Lower leg skin (tissue), 4 donors: ENCODE data around the gene DLGAP4. TPM values are rescaled to one million over a fixed set of nuclear protein-coding genes. Genes with fewer than 3 reads are reported as not detected.

Experiments used
- DNase-seq, 2 donors: peaks; one replicate each; pipeline ENCODE4 v3.0.0-alpha.2; 2019; ENCODE audit warnings: low spot score in 2 of 2
- H3K4me3 ChIP-seq: fragments of 200-600 bp; sonication (generic); 2 replicates; pipeline ENCODE4 v1.5.1; 2017; ENCODE audit warnings: mild to moderate bottlenecking, low read depth; ENCODE audit not compliant: poor library complexity, severe bottlenecking
- POLR2A ChIP-seq, 2 donors: fragments of 450-650 bp; IDR thresholded peaks; one replicate each; pipeline ENCODE4 v1.6.1; 2016 to 2017; ENCODE audit warnings: antibody characterized with exemption in 2 of 2, mild to moderate bottlenecking in 1 of 2, moderate library complexity in 1 of 2
- WGBS, 2 donors: methylation state at CpG; one replicate each; pipeline ENCODE4 v1.1.5; 2018; 5-methylcytosine and 5-hydroxymethylcytosine counted together
- intact Hi-C: fragments of 100-400 bp; cut with DNase I; formaldehyde crosslinking; loops from one replicate; pipeline ENCODE4 v1.15.0; 2023; ENCODE audit warnings: low total_unique reads
- total RNA-seq, 4 donors: library from RNA; depleted of rRNA; stranded (reverse); fragments of >200 nt; gene quantifications; one replicate each; pipeline ENCODE4 v1.1.0, GENCODE V29; 2016
- TF ChIP-seq, protein P1 (sequence below), 3 donors: fragments of 450-650 bp; IDR thresholded peaks; one replicate each; pipeline ENCODE4 v1.5.1; 2016; ENCODE audit warnings: antibody characterized with exemption in 3 of 3, mild to moderate bottlenecking in 3 of 3, moderate library complexity in 2 of 3

Gene DLGAP4
- total RNA-seq, 4 donors from 2014 or later, result 75.9 to 162 (median 87.7) TPM

DNA sequence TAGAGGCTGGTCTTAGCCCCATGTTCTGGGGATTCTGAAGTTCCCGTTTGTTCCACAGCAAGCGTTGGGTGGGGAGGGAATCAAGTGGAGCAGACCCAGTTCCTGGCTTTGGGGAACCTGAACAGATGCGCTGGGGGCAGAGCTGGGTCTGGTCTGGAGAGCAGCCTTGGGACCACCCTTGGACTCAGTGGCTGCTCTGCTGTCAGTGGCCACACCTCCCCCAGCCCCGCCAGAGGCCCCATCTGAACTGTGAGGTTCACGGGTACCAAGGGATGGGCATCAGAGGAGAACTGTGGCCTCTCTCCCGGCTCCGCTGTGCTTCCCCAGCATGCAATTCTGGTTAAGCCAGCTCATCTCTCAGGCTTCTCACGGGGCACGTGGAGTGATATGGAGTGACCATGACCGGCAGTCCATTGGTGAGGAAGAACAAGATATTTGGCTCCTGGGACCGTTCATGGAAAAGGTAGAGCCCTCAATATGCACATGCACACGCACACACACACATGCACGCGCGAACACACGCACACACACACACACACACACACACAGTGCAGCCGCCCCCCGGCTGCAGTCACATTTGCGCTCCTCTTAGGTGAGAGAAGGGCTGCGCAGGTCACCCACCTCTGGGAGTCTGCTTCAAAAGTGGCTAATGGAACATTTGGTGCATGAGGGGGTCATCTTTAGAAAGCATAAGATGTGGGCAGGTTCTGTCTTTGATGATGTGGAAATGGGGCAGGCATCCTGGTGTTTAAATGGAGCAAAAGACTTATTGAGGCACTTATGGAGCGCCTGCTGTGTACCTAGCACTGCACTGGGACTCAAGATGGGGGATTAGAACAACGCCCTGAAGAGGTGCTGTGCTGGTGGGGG is 6.0 kb downstream of the DLGAP4 start:
- TF ChIP-seq, protein P1, sequence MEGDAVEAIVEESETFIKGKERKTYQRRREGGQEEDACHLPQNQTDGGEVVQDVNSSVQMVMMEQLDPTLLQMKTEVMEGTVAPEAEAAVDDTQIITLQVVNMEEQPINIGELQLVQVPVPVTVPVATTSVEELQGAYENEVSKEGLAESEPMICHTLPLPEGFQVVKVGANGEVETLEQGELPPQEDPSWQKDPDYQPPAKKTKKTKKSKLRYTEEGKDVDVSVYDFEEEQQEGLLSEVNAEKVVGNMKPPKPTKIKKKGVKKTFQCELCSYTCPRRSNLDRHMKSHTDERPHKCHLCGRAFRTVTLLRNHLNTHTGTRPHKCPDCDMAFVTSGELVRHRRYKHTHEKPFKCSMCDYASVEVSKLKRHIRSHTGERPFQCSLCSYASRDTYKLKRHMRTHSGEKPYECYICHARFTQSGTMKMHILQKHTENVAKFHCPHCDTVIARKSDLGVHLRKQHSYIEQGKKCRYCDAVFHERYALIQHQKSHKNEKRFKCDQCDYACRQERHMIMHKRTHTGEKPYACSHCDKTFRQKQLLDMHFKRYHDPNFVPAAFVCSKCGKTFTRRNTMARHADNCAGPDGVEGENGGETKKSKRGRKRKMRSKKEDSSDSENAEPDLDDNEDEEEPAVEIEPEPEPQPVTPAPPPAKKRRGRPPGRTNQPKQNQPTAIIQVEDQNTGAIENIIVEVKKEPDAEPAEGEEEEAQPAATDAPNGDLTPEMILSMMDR (IDR thresholded peaks at IDR 0.05), result no peak
- no peak for TF ChIP-seq POLR2A (IDR thresholded peaks at IDR 0.05)
- DNase-seq, result peak in 1 of 2 donors; percentile 74
- intact Hi-C loops, result no loop called here
- no peak overlapping the region for H3K4me3 ChIP-seq
- WGBS, 2 donors, result 74 to 76% methylated on average over 17 to 22 of the region's 22 CpGs

DNA sequence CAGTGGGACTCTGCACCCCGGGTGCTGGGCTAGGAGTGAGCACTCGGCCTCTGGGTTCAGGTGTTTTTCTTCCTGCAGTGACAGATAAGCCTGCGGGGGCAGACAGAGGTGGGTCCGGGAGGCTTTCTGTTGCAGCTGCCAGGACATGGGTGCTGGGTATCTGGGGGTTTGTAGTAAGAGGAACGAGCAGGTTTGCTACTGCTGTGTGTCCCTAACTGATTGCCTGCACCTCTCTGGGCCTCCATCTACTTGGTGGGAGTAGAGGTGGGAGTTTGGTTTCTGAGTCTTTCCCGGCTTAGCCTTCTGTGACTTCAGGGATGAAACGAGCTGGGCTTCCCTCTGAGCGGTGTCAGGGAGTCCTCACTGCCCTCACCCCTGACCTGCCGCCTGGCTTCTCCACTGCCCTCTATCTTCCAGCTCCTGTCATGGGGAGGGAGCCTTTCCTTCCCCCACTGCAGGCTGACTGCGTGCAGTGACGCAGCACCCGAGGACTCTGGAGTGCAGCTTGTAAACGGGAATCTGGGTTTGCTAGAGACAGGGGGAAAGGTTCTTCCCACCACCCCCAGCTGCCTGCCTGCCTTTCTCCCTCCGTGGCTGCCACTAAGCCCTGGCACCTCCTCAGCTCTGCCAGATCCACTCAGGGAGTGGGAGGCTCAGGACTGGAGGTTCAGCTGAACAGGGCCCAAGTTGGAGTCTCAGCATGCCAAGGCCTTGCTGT is 6.7 kb downstream of the DLGAP4 start:
- no peak overlapping the region for H3K4me3 ChIP-seq
- 45 to 46% methylated on average over 14 of the region's 14 CpGs for WGBS, 2 donors
- TF ChIP-seq POLR2A (IDR thresholded peaks at IDR 0.05), result no peak
- TF ChIP-seq, protein P1 (IDR thresholded peaks at IDR 0.05), result no peak
- intact Hi-C loops, result no loop called here
- peak in 1 of 2 donors; percentile 50 for DNase-seq

DNA sequence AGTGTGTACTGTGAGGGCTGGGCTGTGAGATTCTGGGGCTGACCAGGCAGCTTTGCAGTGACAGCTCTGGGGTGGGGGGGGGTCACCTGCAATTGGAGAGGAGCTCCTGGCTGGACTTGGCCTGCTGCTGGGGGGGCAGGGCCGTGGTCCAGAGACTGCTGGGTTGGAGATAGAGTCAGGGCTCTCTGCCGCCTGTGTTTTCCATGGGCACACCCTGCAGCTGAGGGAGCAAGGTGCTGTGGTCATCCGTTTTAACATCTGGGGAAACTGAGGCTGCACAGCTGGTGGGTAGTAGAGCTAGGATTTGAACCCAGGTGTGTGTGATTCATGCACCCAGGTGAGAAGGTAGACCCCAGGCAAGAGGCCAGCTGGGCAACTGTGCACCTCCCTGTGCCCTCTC is 7.3 kb downstream of the DLGAP4 start:
- intact Hi-C loops, result no loop called here
- 66 to 73% methylated on average over 3 of the region's 3 CpGs for WGBS, 2 donors
- peak in 1 of 2 donors; percentile 65 for DNase-seq
- no peak overlapping the region for H3K4me3 ChIP-seq
- TF ChIP-seq POLR2A (IDR thresholded peaks at IDR 0.05), result no peak
- TF ChIP-seq, protein P1 (IDR thresholded peaks at IDR 0.05), result no peak

DNA sequence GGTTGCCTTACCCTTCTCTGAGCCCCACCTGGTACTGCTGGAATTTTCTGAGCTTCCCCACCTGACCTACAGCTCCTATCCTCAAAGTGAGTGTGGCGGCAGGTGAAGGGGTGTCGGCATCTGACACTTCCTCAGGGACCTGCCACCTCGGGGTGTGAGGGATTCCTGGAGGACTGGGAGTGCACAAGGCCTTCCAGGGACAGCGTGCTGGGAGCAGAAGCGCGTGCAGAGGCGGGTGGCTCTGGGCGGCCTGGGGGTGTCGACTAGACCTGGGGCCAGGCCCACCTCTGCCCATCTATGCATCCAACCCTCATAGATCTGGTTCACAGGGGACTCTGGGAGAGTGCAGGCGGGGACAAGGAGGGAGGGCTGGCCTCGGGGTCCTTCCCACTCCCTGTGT is 7.8 kb downstream of the DLGAP4 start:
- H3K4me3 ChIP-seq, result no peak overlapping the region
- WGBS, 2 donors, result 56 to 65% methylated on average over 10 to 11 of the region's 11 CpGs
- no peak for TF ChIP-seq POLR2A (IDR thresholded peaks at IDR 0.05)
- TF ChIP-seq, protein P1 (IDR thresholded peaks at IDR 0.05), result no peak
- intact Hi-C loops, result no loop called here
- peak in 1 of 2 donors; percentile 67 for DNase-seq

DNA sequence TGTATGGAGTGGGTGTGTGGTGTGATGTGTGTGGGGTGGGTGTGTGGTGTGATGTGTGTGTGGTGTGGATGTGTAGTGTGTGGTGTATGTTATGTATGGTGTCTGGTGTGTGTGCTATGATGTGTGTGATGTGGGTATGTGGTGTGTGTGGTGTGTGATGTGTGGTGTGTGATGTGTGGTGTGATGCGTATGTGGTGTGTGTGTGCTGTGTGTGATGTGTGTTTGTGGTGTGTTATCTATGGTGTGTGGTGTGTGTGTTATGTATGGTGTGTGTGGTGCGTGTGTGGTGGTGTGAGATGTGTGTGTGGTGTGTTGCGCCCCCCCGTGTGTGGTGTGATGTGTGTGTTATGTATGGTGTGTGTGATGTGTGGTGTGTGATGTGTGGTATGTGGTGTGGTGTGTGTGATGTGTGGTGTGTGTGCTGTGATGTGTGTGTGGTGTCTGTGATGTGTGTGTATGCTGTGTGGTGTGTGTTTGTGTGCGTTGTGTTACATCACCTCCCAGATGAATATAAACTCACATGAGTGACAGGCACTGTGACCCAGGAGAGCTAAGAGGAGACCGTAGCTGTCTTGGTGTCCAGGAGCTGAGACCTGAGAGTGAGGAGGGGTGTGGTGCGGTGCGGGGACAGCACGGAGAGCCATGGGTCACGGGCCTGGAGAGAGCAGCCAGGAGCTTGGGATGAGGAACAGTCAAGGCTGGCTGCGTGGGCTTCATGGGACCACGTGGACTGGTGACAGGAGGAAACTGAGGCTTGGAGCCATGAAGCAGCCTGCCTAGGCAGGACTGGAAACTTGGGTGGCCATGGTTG is 8.8 kb downstream of the DLGAP4 start:
- TF ChIP-seq, protein P1 (IDR thresholded peaks at IDR 0.05), result no peak
- no peak for TF ChIP-seq POLR2A (IDR thresholded peaks at IDR 0.05)
- 46 to 51% methylated on average over 11 of the region's 12 CpGs for WGBS, 2 donors
- DNase-seq, result peak in 1 of 2 donors; percentile 46

More for the DNA sequence above, 8.8 kb downstream of the DLGAP4 start:
- H3K4me3 ChIP-seq, result no peak overlapping the region
- intact Hi-C loops, result no loop called here
